Measurements from ENCODE around the gene FOXK2.

FOXK2 gene

DNA sequence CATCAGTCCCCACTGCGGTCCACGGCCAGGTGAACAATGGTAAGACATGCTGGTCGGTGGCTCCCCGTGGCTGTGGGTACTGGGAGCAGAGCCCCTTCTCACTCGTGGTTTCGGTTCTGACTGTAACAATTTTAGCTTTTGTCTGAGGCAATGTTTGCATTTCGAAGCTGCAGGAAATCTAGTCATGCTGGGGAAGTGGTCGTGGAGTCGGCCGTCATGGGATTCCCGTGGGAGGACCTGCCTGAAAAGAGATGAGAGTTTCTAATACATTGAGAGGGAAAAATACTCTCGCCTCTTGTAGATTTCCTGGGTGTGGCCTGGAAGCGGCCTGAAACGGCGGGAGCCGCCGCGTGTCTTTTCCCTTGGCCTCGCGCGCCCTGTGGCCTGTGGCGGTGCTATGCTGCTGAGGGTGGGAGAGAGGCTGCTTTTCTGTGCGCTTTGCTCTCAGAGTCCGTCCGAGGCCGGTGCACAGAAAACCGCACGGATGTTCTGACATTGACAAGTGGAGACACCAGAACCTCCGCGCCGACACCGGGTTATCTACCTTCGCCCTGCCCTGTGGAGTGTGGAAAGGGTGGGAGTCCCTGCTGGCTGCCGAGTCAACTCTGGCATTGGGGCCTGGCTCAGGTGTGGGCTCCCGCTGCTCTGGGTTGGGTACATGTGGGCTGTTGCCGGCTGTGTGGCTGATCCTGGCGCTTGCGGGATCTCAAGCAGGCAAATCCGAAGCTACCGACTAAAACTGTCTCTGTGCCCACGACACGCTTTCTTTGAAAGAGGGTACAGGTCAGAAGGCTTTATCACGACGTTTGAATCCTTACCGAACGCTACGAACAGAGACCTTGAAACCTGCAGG lies 67.9 kb downstream of the FOXK2 start:
- no peak for DNase-seq

DNA sequence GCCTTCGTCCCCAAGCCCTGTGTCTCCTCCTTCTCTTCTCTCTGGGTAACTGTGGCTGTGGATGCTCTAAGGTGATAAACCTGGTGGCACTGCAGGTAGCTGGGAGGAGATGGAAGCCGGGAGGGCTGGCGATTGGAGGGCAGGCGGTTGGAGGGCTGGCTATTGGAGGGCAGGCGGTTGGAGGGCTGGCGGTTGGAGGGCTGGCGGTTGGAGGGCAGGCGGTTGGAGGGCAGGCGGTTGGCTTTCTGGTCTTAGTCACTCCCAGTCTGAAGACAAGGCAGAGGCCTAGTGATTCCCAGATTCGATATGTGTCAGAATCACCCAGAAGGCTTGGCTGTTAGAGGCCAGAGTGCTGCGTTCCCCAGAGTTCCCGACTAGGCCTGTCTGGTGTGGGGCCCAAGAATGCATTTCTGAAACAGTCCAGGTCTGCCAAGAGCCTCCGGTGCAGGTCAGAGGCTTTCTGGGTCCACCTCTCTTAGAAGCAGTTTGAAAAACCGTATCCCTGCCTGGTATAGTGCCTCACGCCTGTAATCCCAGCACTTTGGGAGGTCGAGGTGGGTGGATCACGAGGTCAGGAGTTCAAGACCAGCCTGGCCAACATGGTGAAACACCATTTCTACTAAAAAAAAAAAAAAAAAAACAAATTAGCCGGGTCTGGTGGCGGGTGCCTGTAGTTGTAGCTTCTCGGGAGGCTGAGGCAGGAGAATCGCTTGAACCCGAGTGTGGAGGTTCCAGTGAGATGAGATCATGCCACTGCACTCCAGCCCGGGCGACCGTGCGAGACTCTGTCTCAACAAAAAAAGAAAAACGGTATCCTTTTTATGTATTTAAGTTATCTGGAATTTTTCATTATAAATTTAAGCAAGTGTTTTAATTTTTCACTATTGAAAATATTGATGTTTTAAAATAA lies 69.0 kb downstream of the FOXK2 start:
- no peak for DNase-seq

DNA sequence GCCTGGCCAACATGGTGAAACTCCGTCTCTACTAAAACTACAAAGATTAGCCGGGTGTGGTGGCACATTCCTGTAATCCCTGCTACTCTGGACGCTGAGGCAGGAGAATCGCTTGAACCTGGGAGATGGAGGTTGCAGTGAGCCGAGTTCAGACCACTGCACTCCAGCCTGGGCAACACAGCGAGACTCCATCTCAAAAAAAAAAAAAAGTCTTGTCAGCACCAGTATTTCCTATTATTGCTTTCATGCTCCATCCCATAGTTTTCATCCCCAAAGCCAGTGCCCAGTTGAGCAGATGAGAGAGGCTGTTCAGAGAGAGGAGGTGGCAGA lies 70.3 kb downstream of the FOXK2 start:
- no peak for DNase-seq

DNA sequence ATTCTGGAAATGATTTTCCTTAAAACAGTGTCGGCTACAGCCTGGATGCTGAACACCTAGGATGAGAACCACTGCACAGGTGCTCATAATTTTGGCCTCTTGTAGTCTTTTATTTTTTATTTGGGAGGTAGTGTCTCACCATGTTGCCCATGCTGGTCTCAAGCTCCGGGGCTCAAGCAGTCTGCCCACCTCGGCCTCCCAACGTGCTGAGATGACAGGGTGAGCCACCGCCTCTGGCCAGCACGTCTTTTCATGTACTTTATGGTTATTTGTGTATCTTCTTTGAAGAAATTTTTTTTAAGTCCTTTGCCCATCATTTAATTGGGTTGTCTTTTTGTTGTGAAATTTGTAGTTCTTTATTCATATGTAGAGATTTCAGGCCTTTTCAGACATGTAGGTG lies 70.7 kb downstream of the FOXK2 start:
- no peak for DNase-seq

DNA sequence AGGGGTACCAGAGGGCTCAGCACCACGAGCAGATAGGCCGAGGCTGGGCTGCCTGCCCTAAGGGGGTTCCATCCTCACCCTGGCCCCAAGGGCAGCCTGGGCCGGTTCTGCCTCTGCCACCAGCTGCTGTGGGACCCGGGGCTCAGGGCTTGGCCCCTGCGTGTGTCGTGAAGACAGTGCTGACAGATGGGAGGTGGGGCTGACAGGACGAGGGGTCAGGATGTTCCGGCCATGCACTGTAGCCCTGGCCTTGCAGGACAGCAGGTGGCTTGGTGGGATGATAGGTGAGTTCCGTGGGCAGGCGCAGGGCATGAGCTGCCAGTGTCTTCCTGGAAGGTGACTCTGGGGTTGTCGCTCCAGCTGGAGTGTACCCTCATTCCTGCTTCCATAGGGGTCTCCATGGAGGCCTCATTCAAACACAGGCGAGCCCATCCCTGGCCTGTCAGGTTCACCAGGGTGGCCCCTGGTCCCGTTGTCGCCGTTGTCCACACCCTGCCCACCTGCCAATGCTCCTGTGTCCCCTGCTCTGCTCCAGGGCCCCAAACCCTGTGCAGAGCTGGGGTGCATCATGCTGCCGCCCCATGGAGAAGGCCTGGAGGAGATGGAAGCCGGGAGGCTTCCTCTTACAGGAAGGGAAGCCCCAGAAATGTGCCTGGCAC lies 71.5 kb downstream of the FOXK2 start:
- no peak for DNase-seq

DNA sequence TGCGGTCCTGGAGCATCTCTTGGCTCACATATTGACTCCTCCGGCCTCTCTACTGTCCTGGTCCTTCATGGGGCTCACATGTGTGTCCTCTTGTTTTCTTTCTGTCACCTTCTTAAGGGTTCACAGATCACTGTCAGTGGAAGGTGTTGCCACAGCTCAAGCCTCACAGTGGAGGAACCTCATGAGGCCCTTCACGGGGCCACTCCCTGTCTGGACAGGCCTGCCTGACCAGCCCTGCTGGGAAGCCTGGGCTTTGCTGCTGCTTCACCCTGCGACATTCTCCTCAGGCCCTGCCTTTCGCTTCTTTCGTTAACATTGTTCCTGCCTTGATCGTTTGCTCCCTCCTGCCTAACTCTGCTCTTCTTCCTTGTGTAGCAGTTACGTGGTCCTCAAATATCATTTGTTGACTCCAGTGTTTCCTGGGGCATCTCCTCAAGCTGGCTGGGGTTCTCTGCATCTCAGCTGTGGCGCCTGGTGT lies 72.8 kb downstream of the FOXK2 start:
- peak in 3 of 58 donors; percentile 40 to 52 (median 48) for DNase-seq

DNA sequence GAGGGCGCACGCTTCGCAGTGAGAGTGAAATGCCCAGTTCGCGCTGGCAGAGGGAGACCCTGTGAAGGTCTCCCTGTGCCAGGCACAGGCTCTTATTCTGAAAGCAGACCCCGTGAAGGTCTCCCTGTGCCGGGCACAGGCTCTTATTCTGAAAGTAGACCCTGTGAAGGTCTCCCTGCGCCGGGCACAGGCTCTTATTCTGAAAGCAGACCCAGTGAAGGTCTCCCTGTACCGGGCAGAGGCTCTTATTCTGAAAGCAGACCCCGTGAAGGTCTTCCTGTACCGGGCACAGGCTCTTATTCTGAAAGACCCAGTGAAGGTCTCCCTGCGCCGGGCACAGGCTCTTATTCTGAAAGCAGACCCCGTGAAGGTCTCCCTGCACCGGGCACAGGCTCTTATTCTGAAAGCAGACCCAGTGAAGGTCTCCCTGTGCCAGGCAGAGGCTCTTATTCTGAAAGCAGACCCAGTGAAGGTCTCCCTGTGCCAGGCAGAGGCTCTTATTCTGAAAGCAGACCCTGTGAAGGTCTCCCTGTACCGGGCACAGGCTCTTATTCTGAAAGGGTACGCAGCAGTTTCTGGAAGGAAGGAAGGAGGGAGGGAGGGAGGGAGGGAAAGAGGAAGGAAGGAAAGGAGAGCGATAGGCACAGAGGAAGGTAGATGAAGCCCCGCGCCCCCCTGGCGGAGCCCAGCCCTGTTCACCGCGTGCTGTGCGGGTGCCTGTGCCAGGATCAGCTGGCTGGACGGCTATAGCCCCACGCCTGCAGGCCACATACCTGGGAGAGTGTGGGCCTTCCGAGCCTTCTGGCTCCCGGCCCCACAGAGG lies 73.4 kb downstream of the FOXK2 start:
- peak in 51 of 58 donors; percentile 35 to 90 (median 74) for DNase-seq

DNA sequence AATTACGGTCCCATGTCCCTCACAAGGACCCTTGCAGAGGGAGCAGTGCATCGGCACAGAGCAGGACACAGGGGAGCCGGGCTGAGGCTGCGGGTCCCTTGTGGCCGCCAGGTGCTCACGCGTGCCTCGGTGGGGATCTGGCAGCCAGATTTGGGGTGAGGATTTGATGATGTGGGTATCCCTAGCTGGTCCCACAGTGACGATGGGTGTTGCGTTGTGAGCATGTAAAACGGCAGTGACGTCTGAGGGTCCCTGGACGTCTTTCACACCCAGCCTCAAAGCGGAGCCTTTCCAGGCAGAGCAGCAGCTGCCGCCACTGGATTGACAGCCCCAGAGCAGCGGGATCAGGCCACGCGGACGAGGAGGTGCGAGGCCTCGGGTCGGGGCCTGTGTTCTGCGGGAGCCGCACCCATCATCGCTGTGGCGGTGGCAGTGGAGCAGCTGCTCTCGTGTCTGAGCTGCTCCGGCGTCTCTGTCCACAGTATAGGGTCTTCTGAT lies 74.1 kb downstream of the FOXK2 start:
- DNase-seq, result no peak

DNA sequence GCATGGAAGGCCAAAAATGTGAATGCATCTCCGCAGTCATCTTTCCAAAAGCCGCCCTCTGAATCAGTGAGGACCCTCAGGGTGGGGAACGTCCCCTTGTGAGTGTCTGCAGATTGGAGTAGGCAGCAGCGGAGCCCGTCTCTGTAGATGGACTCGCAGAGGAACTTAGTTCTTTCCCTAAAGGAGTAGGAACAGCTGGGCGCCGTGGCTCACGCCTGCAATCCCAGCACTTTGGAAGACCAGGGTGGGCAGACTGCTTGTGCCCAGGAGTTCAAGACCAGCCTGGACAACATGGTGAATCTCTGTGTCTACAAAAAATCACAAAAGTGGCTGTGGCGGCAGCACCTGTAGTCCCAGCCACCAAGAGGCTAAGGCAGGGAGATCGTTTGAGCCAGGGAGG lies 75.0 kb downstream of the FOXK2 start:
- DNase-seq, result no peak

DNA sequence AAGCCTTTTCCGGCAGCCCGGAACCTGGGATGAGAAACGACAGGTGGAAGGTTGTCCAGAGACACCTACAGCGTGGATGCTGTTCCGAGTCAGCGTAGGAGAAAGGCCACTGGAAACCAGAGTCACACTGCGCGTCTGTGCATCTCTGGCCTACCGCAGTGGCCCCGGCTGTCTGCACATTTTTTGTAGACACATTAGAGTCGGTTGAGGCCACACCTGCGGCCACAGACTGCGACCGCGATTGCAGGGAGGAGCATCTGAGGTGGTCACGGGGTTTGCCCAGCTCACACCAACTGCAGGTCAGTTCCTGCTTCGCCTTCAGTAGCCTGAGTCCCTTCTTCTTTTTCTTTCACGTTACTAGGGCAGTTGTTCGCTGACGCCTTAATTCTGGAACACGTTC lies 76.4 kb downstream of the FOXK2 start:
- DNase-seq, result no peak

DNA sequence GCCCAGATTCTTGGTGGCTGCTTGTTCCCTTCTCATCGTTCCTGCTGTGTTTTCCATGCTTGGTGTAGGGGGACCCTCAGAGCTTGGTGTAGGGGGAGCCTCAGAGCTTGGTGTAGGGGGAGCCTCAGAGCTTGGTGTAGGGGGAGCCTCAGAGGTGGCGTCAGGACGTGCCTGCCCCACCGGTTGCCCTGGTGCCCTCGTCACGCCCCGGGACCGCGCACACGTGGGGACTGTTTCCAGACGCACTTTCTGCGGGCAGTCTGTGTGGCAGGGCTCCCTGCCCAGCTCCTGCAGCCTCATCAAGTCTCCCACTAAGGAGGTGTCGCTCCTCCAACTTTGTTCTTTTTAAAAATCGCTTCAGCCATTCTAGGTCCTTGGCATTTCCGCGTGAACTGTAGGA lies 76.8 kb downstream of the FOXK2 start:
- DNase-seq, result no peak

DNA sequence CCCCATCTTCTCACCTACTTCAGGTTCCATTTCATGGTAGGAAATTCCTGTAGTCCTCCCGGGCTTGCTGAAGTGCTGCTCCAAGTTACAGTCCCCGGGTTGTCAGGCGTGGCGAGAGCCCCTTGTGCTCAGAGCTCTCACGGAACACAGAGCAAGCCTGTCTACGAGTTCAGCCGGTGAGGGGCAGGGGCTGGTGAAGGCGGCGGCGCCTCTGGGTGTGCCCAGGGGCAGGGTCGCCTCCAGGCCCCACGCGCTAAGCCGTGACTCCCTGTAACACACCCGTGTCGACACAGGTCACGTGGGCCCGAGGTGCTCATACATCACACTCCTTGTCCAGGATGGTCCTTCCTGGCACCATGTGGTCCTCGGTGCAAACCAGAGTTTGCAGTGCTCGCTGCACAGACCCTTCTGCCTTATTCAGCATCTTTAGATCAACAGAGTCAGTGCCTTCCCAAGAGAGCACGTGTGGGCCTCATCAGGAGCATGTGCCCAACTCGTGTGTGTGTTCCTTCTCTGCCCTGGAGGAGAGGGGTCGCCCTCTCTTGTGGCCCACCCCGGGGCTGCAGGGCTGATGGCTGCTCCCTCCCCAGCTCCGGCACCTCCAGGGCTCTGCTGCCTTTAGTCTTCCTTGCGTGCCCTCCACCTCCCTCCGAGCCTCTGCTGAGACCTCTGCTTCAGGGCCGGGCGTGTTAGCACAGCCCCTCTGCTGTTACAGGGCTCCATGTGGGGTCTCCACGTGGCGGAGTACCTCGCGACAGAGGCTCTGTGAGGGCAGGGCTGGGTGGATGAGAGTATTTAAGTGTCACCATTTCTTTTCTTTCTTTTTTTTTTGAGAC lies 77.5 kb downstream of the FOXK2 start:
- no peak for DNase-seq

DNA sequence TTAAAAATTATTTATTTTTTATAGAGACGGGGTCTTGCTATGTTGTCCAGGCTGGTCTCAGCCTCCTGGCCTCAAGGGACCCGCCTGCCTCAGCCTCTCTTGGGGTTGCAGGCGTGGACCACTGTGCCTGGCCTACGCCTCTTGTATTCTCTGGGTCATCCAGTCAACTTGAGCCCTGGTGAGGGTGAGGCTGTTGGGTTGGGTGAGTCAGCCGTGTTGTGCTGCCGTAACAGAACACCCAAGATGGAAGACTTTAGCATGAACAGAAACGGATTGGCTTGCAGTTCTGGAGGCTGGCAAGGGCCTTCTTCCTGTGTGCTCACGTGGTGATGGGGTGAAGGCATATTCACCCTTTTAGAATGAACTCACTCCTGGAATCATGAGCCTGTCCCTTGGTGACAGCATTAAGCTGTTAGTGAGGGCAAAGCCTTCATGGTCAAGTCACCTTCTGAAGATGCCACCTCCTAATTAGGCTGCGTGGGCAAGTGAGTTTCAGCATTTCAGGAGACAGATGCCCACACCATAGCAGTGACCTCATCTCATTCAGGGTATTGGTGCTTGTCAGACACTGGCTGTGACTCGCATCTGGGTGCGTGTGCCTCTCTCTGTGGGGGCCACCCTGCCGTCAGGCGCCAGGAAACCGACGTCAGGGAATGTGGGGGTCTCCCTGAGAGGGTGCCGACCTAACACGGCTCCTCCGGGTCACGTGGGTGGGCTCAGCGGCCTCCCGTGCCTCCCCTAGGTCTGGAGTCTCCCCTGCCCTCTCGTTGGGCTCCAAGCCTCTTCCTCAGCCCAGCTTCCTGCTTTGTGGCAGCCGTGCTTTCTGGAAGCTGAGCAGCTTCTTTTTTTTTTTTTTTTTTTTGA lies 79.0 kb downstream of the FOXK2 start:
- no peak for DNase-seq

DNA sequence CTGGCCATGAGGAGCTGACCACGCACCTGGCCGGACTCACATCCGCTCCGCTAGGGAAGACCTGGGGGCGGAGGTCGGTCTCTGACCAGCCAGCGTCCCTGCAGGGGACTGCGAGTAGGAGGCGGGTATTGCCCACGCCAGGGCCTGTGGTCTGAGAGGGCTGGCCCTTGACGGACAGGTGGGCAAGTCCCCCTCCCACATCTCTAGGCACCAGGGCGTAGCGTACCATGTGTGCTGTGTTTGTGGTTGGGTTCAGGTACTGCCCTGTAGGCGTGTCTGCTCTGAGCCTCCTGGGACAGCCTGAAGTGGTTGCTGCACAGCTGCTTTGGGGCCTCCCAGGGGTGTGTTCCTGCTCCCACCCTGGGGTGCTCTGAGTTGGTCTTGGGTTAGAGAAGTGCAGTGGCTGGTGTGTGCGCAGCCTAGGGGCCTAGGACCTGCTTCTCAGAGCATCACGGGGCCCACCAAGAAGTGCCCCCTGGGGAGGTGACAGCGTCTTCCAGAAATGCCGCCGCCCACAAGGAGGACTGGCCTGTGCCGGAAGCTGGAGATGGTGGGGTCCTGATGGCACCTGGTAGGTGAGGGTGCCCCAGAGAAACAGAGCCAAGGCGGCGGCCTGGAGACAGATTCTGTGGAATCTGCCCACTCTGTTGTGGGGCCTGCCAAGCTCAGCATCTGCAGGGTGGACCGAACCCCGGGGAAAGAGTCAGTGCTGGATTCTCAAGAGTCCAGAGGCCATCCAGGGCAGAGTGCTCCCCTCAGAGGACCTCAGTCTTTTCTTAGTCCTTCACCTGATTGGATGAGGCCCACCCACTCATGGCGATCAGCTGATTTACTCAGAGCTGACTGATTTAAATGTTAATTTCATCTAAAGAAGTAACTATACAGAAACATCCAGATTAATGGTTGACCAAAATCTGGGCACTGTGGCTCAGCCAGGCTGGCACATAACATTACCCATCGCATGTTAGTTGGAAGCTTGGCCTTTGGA lies 80.4 kb downstream of the FOXK2 start:
- DNase-seq, result no peak

DNA sequence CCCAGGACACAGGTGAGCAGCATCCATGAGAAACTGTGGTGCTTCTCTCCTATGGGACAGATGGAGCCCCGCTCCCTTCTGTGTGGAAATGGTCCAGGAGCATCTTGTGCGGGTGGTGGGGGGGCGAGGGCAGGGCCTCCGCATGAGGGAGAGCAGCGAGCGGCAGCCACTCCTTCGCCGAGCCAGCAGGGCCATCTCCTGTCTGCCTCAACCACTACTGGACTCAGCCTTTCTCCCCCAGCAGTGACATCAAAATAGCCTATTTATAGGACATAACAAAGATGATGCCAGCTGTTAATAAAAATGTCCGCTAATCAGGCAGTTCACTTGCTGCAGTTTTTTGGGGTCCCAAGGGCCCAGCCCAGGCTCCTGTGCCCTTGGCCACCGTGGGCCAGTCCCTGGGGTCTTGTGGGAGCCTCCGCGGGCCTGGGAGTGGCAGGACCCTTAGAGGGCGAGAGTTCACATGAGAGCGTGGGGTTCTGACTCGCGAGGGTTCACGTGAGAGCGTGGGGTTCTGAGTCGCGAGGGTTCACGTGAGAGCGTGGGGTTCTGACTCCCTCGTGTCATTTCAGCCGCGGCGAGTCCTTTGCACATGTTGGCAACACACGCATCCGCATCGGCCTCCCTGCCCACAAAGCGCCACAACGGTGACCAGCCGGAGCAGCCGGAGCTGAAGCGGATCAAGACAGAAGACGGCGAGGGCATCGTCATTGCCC lies 81.4 kb downstream of the FOXK2 start:
- no peak for DNase-seq

DNA sequence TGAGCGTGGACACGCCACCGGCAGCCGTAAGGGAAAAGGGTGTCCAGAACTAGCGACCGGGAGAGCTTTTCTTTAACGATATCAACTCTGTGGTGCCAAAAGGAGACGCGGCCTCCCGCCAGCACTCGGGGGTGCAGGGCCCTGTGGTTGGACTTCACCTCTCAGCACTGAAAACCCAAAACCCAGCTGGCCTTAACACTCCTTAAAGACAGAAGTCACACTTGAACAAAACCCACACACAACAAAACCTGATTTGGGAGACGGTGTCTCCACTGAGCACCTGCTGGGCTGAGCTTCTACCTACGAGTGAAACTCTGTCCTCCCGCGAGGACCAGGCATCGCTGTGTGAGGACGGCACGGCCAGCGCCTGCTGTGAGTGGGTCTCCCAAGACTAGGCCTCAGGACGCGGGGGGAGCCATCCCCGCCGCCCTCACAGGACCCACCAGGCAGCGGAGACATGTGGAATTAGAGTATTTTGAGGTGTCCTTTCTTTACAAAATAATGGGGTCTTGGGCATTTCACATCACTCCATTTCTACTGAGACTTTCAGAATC lies 82.0 kb downstream of the FOXK2 start:
- DNase-seq, result no peak

DNA sequence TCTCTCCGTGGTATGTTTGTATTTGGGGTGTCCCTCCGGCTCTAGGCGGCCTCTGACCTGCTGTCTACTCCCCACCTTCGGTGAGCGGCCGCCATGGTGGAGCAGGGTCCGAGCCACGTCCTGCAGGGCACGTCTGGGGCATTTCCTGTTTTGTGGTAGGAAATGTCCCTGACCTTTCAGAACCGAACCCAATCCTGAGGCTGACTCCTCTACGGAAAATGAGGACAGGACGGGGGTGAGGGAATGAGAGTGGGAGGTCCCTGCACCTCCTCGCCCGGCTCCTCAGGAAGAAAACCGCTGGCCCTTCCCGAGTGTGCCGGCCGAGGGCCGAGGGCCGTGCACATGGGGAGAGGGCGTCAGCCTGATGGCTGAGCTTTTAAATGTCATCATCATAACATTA lies 83.0 kb downstream of the FOXK2 start:
- no peak for DNase-seq

Data from anterior cingulate cortex (tissue), 58 donors.